Measurements from ENCODE around the gene ALX1. TPM values are rescaled to one million over a fixed set of nuclear protein-coding genes. Genes with fewer than 3 reads are reported as not detected.
"Not testable (repeated sequence)": the region's sequence is repeated elsewhere in the genome, so short reads cannot be mapped to it uniquely, and the experiment has no call there.

ALX1 gene
- polyA plus RNA-seq, 1 donor = 0.06 TPM

- no peaks in the 10 kb centered on the region for H3K9me3 ChIP-seq (ENCODE audit: control insufficient read depth, low read depth, low read length)
- H3K4me3 ChIP-seq (ENCODE audit: low read length) = no peak overlapping the region
- no peaks in the 10 kb centered on the region for H3K36me3 ChIP-seq (ENCODE audit: control insufficient read depth, insufficient read depth, low read length)
- H3K27ac ChIP-seq (ENCODE audit: low read length) = no peak overlapping the region
- peak in 1 of 2 donors; percentile 53 for DNase-seq
- H3K4me1 ChIP-seq (ENCODE audit: control insufficient read depth, insufficient read depth, low read length) = no peaks in the 10 kb centered on the region
- H3K27me3 ChIP-seq (ENCODE audit: control insufficient read depth, insufficient read depth, low read length) = no peaks in the 10 kb centered on the region
- WGBS (ENCODE audit: insufficient coverage, low lambda C conversion rate) = 50% methylated on average over 2 of the region's 2 CpGs
Measured at GRCh38 chr12:85299053-85299452, 19.0 kb downstream of the ALX1 start.

GRCh38 chr12:85301051-85301450, 21.0 kb downstream of the ALX1 start:
- Histone ChIP-seq H3K36me3 (ENCODE audit: control insufficient read depth, insufficient read depth, low read length) (no peaks in the 10 kb centered on the region), H3K4me1 (ENCODE audit: control insufficient read depth, insufficient read depth, low read length) (no peaks in the 10 kb centered on the region), H3K27ac (ENCODE audit: low read length) (no peak overlapping the region), H3K4me3 (ENCODE audit: low read length) (no peak overlapping the region), H3K9me3 (ENCODE audit: control insufficient read depth, low read depth, low read length) (no peaks in the 10 kb centered on the region), H3K27me3 (ENCODE audit: control insufficient read depth, insufficient read depth, low read length) (no peaks in the 10 kb centered on the region)
- 60% methylated on average over 1 of the region's 7 CpGs for WGBS (ENCODE audit: insufficient coverage, low lambda C conversion rate)
- no peak for DNase-seq

GRCh38 chr12:85308374-85308773, 28.4 kb downstream of the ALX1 start:
- no CpG with 5 or more reads among the region's 5 CpGs for WGBS (ENCODE audit: insufficient coverage, low lambda C conversion rate)
- Histone ChIP-seq H3K4me1 (ENCODE audit: control insufficient read depth, insufficient read depth, low read length) (no peaks in the 10 kb centered on the region), H3K36me3 (ENCODE audit: control insufficient read depth, insufficient read depth, low read length) (no peaks in the 10 kb centered on the region), H3K27ac (ENCODE audit: low read length) (no peak overlapping the region), H3K4me3 (ENCODE audit: low read length) (no peak overlapping the region), H3K9me3 (ENCODE audit: control insufficient read depth, low read depth, low read length) (no peaks in the 10 kb centered on the region), H3K27me3 (ENCODE audit: control insufficient read depth, insufficient read depth, low read length) (peaks cover 2% of the 10 kb centered on the region)
- DNase-seq = no peak

GRCh38 chr12:85309125-85309566, 29.1 kb downstream of the ALX1 start:
- 73% methylated on average over 4 of the region's 5 CpGs for WGBS (ENCODE audit: insufficient coverage, low lambda C conversion rate)
- Histone ChIP-seq H3K27me3 (ENCODE audit: control insufficient read depth, insufficient read depth, low read length) (peaks cover 2% of the 10 kb centered on the region), H3K4me3 (ENCODE audit: low read length) (no peak overlapping the region), H3K4me1 (ENCODE audit: control insufficient read depth, insufficient read depth, low read length) (no peaks in the 10 kb centered on the region), H3K36me3 (ENCODE audit: control insufficient read depth, insufficient read depth, low read length) (no peaks in the 10 kb centered on the region), H3K9me3 (ENCODE audit: control insufficient read depth, low read depth, low read length) (no peaks in the 10 kb centered on the region), H3K27ac (ENCODE audit: low read length) (no peak overlapping the region)
- DNase-seq = no peak

- DNase-seq = no peak
- no peak overlapping the region for H3K27ac ChIP-seq (ENCODE audit: low read length)
- H3K27me3 ChIP-seq (ENCODE audit: control insufficient read depth, insufficient read depth, low read length) = peaks cover 2% of the 10 kb centered on the region
- H3K4me3 ChIP-seq (ENCODE audit: low read length) = no peak overlapping the region
- H3K4me1 ChIP-seq (ENCODE audit: control insufficient read depth, insufficient read depth, low read length) = no peaks in the 10 kb centered on the region
- no peaks in the 10 kb centered on the region for H3K36me3 ChIP-seq (ENCODE audit: control insufficient read depth, insufficient read depth, low read length)
- H3K9me3 ChIP-seq (ENCODE audit: control insufficient read depth, low read depth, low read length) = no peaks in the 10 kb centered on the region
- WGBS (ENCODE audit: insufficient coverage, low lambda C conversion rate) = 100% methylated on average over 1 of the region's 3 CpGs
Measured at GRCh38 chr12:85310025-85310424, 30.0 kb downstream of the ALX1 start.

GRCh38 chr12:85310456-85311076, 30.5 kb downstream of the ALX1 start:
- H3K9me3 ChIP-seq (ENCODE audit: control insufficient read depth, low read depth, low read length) = no peaks in the 10 kb centered on the region
- H3K27me3 ChIP-seq (ENCODE audit: control insufficient read depth, insufficient read depth, low read length) = peaks cover 2% of the 10 kb centered on the region
- no peaks in the 10 kb centered on the region for H3K4me1 ChIP-seq (ENCODE audit: control insufficient read depth, insufficient read depth, low read length)
- no peak overlapping the region for H3K4me3 ChIP-seq (ENCODE audit: low read length)
- no peak overlapping the region for H3K27ac ChIP-seq (ENCODE audit: low read length)
- no peaks in the 10 kb centered on the region for H3K36me3 ChIP-seq (ENCODE audit: control insufficient read depth, insufficient read depth, low read length)
- WGBS (ENCODE audit: insufficient coverage, low lambda C conversion rate) = no CpG with 5 or more reads among the region's 2 CpGs
- no peak for DNase-seq

- H3K36me3 ChIP-seq (ENCODE audit: control insufficient read depth, insufficient read depth, low read length); H3K27me3 ChIP-seq (ENCODE audit: control insufficient read depth, insufficient read depth, low read length); DNase-seq; H3K4me1 ChIP-seq (ENCODE audit: control insufficient read depth, insufficient read depth, low read length); H3K9me3 ChIP-seq (ENCODE audit: control insufficient read depth, low read depth, low read length); H3K27ac ChIP-seq (ENCODE audit: low read length); H3K4me3 ChIP-seq (ENCODE audit: low read length): not testable (repeated sequence)
- WGBS (ENCODE audit: insufficient coverage, low lambda C conversion rate) = 100% methylated on average over 5 of the region's 33 CpGs
Measured at GRCh38 chr12:85317866-85318636, 38.0 kb downstream of the ALX1 start.

- no peak overlapping the region for H3K4me3 ChIP-seq (ENCODE audit: low read length)
- WGBS (ENCODE audit: insufficient coverage, low lambda C conversion rate) = 70% methylated on average over 2 of the region's 2 CpGs
- no peaks in the 10 kb centered on the region for H3K4me1 ChIP-seq (ENCODE audit: control insufficient read depth, insufficient read depth, low read length)
- DNase-seq = no peak
- H3K36me3 ChIP-seq (ENCODE audit: control insufficient read depth, insufficient read depth, low read length) = no peaks in the 10 kb centered on the region
- H3K9me3 ChIP-seq (ENCODE audit: control insufficient read depth, low read depth, low read length) = no peaks in the 10 kb centered on the region
- no peaks in the 10 kb centered on the region for H3K27me3 ChIP-seq (ENCODE audit: control insufficient read depth, insufficient read depth, low read length)
- no peak overlapping the region for H3K27ac ChIP-seq (ENCODE audit: low read length)
Measured at GRCh38 chr12:85322715-85323114, 42.7 kb downstream of the ALX1 start.

- Histone ChIP-seq H3K4me1 (ENCODE audit: control insufficient read depth, insufficient read depth, low read length) (no peaks in the 10 kb centered on the region), H3K27ac (ENCODE audit: low read length) (no peak overlapping the region), H3K27me3 (ENCODE audit: control insufficient read depth, insufficient read depth, low read length) (no peaks in the 10 kb centered on the region), H3K36me3 (ENCODE audit: control insufficient read depth, insufficient read depth, low read length) (no peaks in the 10 kb centered on the region), H3K4me3 (ENCODE audit: low read length) (no peak overlapping the region), H3K9me3 (ENCODE audit: control insufficient read depth, low read depth, low read length) (no peaks in the 10 kb centered on the region)
- DNase-seq = no peak
- WGBS (ENCODE audit: insufficient coverage, low lambda C conversion rate) = no CpG with 5 or more reads among the region's 2 CpGs
Measured at GRCh38 chr12:85325442-85325841, 45.4 kb downstream of the ALX1 start.

- WGBS (ENCODE audit: insufficient coverage, low lambda C conversion rate) = 46% methylated on average over 2 of the region's 2 CpGs
Measured at GRCh38 chr12:85329913-85330312, 49.9 kb downstream of the ALX1 start.

GRCh38 chr12:85348779-85349178, 68.8 kb downstream of the ALX1 start:
- Histone ChIP-seq H3K27me3 (ENCODE audit: control insufficient read depth, insufficient read depth, low read length) (no peaks in the 10 kb centered on the region), H3K4me1 (ENCODE audit: control insufficient read depth, insufficient read depth, low read length) (no peaks in the 10 kb centered on the region), H3K27ac (ENCODE audit: low read length) (no peak overlapping the region), H3K9me3 (ENCODE audit: control insufficient read depth, low read depth, low read length) (no peaks in the 10 kb centered on the region), H3K4me3 (ENCODE audit: low read length) (no peak overlapping the region), H3K36me3 (ENCODE audit: control insufficient read depth, insufficient read depth, low read length) (no peaks in the 10 kb centered on the region)
- no peak for DNase-seq
- WGBS (ENCODE audit: insufficient coverage, low lambda C conversion rate) = 75% methylated on average over 1 of the region's 1 CpG

More at GRCh38 chr12:85329913-85330312, 49.9 kb downstream of the ALX1 start:
- Histone ChIP-seq H3K27ac (ENCODE audit: low read length) (no peak overlapping the region), H3K27me3 (ENCODE audit: control insufficient read depth, insufficient read depth, low read length) (no peaks in the 10 kb centered on the region), H3K36me3 (ENCODE audit: control insufficient read depth, insufficient read depth, low read length) (no peaks in the 10 kb centered on the region), H3K4me3 (ENCODE audit: low read length) (no peak overlapping the region), H3K4me1 (ENCODE audit: control insufficient read depth, insufficient read depth, low read length) (no peaks in the 10 kb centered on the region), H3K9me3 (ENCODE audit: control insufficient read depth, low read depth, low read length) (no peaks in the 10 kb centered on the region)
- DNase-seq = no peak
